K562 (cell line): Measurements from ENCODE around the gene ELSPBP1. TPM values are rescaled to one million over a fixed set of nuclear protein-coding genes. Genes with fewer than 3 reads are reported as not detected.
"Not testable (repeated sequence)": the region's sequence is repeated elsewhere in the genome, so short reads cannot be mapped to it uniquely, and the experiment has no call there.

ENCODE experiments used
- ATAC-seq: fragments of 200-7000 bp; cut with Tn5 transposase; 3 replicates; pipeline ENCODE4 v1.9.1; 2020; ENCODE audit warnings: moderate library complexity
- BruUV-seq: library from RNA; stranded (reverse); fragments of 400-500 nt; replicated peaks from 2 replicates; lab custom pipeline; 2021; lab: Mats Ljungman, UMichigan
- CTCF ChIA-PET: fragments of 300-600 bp; formaldehyde crosslinking; extraction: SDS; loops from one replicate; lab custom pipeline; 2021; ENCODE audit warnings: low intra/inter-chr PET ratio; lab: Yijun Ruan, JAX
- POLR2A ChIA-PET: fragments of 300-600, 350-650 bp; sonication (Branson Sonifier 250); formaldehyde crosslinking; extraction: SDS; loops from one replicate; lab custom pipeline; 2021; ENCODE audit warnings: antibody characterized with exemption, inconsistent platforms; lab: Yijun Ruan, JAX
- DNase-seq, 4 experiments: peaks; one replicate each; pipeline versions ENCODE4 v3.0.0 to v3.0.0-alpha.2; 2011 to 2018; ENCODE audit warnings: low spot score in 3 of 4, mixed read lengths in 3 of 4; ENCODE audit errors: extremely low read depth in 1 of 4
- FAIRE-seq: peaks from 2 replicates; lab custom pipeline; 2011; peaks lifted over from hg19 to GRCh38; lab: Jason Lieb, UNC
- H2AFZ ChIP-seq: 2 replicates; pipeline ENCODE4 v1.6.0; 2011; ENCODE audit warnings: low read depth, low read length, control low read depth, inconsistent platforms
- H3K27ac ChIP-seq: fragments of 200-600 bp; 3 replicates; pipeline ENCODE4 v1.8.0; 2011; ENCODE audit warnings: low read depth, mild to moderate bottlenecking, control low read depth, inconsistent platforms, low read length, moderate library complexity, mixed read lengths; ENCODE audit errors: extremely low read depth
- H3K27me3 ChIP-seq, 2 experiments: fragments of 300-600 bp in 1 of 2; 2 replicates in 1 of 2; 3 replicates in 1 of 2; pipeline versions ENCODE4 v1.6.0 to v1.8.0; 2011; ENCODE audit warnings: inconsistent platforms in 2 of 2, low read length in 2 of 2, mild to moderate bottlenecking in 1 of 2, mixed read lengths in 1 of 2, moderate library complexity in 1 of 2; ENCODE audit not compliant: control insufficient read depth in 2 of 2, insufficient read depth in 2 of 2
- H3K36me3 ChIP-seq: fragments of 300-600 bp; 3 replicates; pipeline ENCODE4 v1.8.0; 2011; ENCODE audit warnings: mild to moderate bottlenecking, low read length, inconsistent platforms; ENCODE audit not compliant: control insufficient read depth, insufficient read depth
- H3K4me1 ChIP-seq, 2 experiments: fragments of 200-600 bp in 1 of 2; replicated peaks in 1 of 2; 2 replicates in 1 of 2; 3 replicates in 1 of 2; pipeline versions ENCODE4 v1.5.1 to v1.8.0; 2011; ENCODE audit warnings: inconsistent platforms in 2 of 2, low read length in 2 of 2, mild to moderate bottlenecking in 1 of 2, mixed read lengths in 1 of 2, moderate library complexity in 1 of 2; ENCODE audit not compliant: control insufficient read depth in 2 of 2, insufficient read depth in 2 of 2
- H3K4me2 ChIP-seq: 2 replicates; pipeline ENCODE4 v1.6.1; 2011; ENCODE audit warnings: low read length, control low read depth, inconsistent platforms, mixed read lengths; ENCODE audit not compliant: insufficient read depth
- H3K4me3 ChIP-seq: fragments of 200-600 bp; sonication (generic), shearing (Covaris generic); 2 replicates; pipeline ENCODE4 v1.5.1; 2016; ENCODE audit warnings: control low read depth, inconsistent platforms
- H3K79me2 ChIP-seq: fragments of 200-600 bp; 3 replicates; pipeline ENCODE4 v1.8.0; 2011; ENCODE audit warnings: low read length, inconsistent platforms; ENCODE audit not compliant: control insufficient read depth, insufficient read depth
- H3K9ac ChIP-seq, 2 experiments: 2 replicates each; pipeline versions ENCODE4 v1.6.0 to v1.6.1; 2011; ENCODE audit warnings: low read depth in 2 of 2, low read length in 2 of 2, control low read depth in 1 of 2, inconsistent platforms in 1 of 2, mild to moderate bottlenecking in 1 of 2, mixed read lengths in 1 of 2; ENCODE audit not compliant: insufficient read depth in 1 of 2
- H3K9me1 ChIP-seq: one replicate; pipeline ENCODE4 v1.6.0; 2011; ENCODE audit warnings: inconsistent platforms, mild to moderate bottlenecking, low read length, moderate library complexity; ENCODE audit not compliant: control insufficient read depth, insufficient read depth
- H3K9me3 ChIP-seq: replicated peaks from 2 replicates; pipeline ENCODE4 v1.5.1; 2011; ENCODE audit warnings: low read depth, low read length, inconsistent platforms; ENCODE audit not compliant: control insufficient read depth, insufficient read depth
- H4K20me1 ChIP-seq: replicated peaks from 2 replicates; pipeline ENCODE4 v1.6.1; 2011; ENCODE audit warnings: low read length, inconsistent platforms, mixed read lengths; ENCODE audit not compliant: control insufficient read depth, insufficient read depth
- ATF3 ChIP-seq, 2 experiments: fragments of 450-650 bp in 1 of 2; sonication (generic) in 1 of 2; formaldehyde crosslinking in 1 of 2; IDR thresholded peaks in 1 of 2; conservative IDR thresholded peaks in 1 of 2; 2 replicates each; pipeline versions ENCODE4 v1.6.1 to v1.8.1; 2016 to 2023; ENCODE audit warnings: mild to moderate bottlenecking in 2 of 2, moderate library complexity in 2 of 2, inconsistent platforms in 1 of 2, missing genetic modification reagents in 1 of 2
- LEF1 ChIP-seq: fragments of 450-650 bp; IDR thresholded peaks from 2 replicates; pipeline ENCODE4 v1.6.1; 2016; ENCODE audit warnings: mild to moderate bottlenecking
- ZBTB40 ChIP-seq, 2 experiments: fragments of 450-650 bp in 1 of 2; sonication (generic) in 1 of 2; formaldehyde crosslinking in 1 of 2; IDR thresholded peaks; 2 replicates each; pipeline versions ENCODE4 v1.7.1 to v1.9.0; 2016 to 2022; ENCODE audit warnings: inconsistent platforms in 1 of 2, mild to moderate bottlenecking in 1 of 2, missing genetic modification reagents in 1 of 2
- WGBS: fragments of 100-300 bp; shearing (Covaris generic); methylation state at CpG from one replicate; pipeline ENCODE4 v1.1.6; 2016; ENCODE audit warnings: low coverage, mixed read lengths; ENCODE audit not compliant: insufficient coverage; ENCODE audit errors: missing lambda C conversion rate; 5-methylcytosine and 5-hydroxymethylcytosine counted together
- in situ Hi-C: fragments of 300-500 bp; cut with MboI; formaldehyde crosslinking; loops from 4 replicates; pipeline ENCODE4 v1.15.0; 2018; ENCODE audit warnings: inconsistent platforms, mixed read lengths
- intact Hi-C: fragments of 100-400 bp; cut with micrococcal nuclease; formaldehyde crosslinking; loops from 2 replicates; pipeline ENCODE4 v1.14.2; 2022
- polyA plus RNA-seq, 8 experiments: library from polyadenylated mRNA; depleted of rRNA in 4 of 8; stranded (reverse) in 5 of 8; unstranded in 3 of 8; fragments of >200 nt; fragmentation: Nextera tagmentation in 2 of 8; fragmentation: Illumina TruSeq in 1 of 8; extraction: Ambion mirVana in 2 of 8; extraction: Trizol in 1 of 8; gene quantifications; 2 replicates each; pipeline versions ENCODE4 v1.2.1 to v1.2.3, GENCODE V29; 2011 to 2014; ENCODE audit warnings: inconsistent platforms in 1 of 8, missing spikeins in 1 of 8
- total RNA-seq, 7 experiments: library from RNA; depleted of rRNA in 6 of 7; stranded (reverse); fragments of >200 nt in 6 of 7; fragmentation: Illumina TruSeq in 2 of 7; extraction: Trizol in 2 of 7; gene quantifications; 2 replicates each; pipeline versions ENCODE4 v1.2.1 to v1.2.3, GENCODE V29; 2011 to 2021; ENCODE audit warnings: low replicate concordance in 1 of 7

ELSPBP1 gene
- total and polyA plus RNA-seq, 9 of the 15 experiments (the other 6 are each of a cell fraction or from before 2014, with no cell fraction given): not detected

GRCh38 chr19:47949852-47950521, 44.4 kb upstream of the ELSPBP1 start (continued):
- TF ChIP-seq ATF3 (IDR thresholded peaks at IDR 0.05) (peak; percentile 66), ZBTB40 (IDR thresholded peaks at IDR 0.05) (peak; percentile 42; the same call in 1 of the 2 replicates), LEF1 (peak; percentile 88)
- TF ChIP-seq ATF3 (CRISPR knock-in tag; conservative IDR thresholded peaks at IDR 0.05); ZBTB40 (CRISPR knock-in tag; IDR thresholded peaks at IDR 0.05): not testable (repeated sequence)

- BruUV-seq, H3K9me1 ChIP-seq, H3K4me2 ChIP-seq, H3K36me3 ChIP-seq, H3K79me2 ChIP-seq, CTCF ChIA-PET, intact Hi-C loops, ATAC-seq, H2AFZ ChIP-seq, H3K9me3 ChIP-seq, H3K4me3 ChIP-seq, H3K4me1 ChIP-seq, H3K27ac ChIP-seq, FAIRE-seq, H3K27me3 ChIP-seq, POLR2A ChIA-PET, H4K20me1 ChIP-seq, H3K9ac ChIP-seq, DNase-seq: not testable (repeated sequence)
- no CpG with 5 or more reads among the region's 21 CpGs for WGBS
- in situ Hi-C loops: loop anchor here (10.0 kb wide), 1 partner anchor 77 kb away; no protein-coding TSS in a partner anchor
Measured at GRCh38 chr19:47952132-47952531, 42.3 kb upstream of the ELSPBP1 start.
